IMR-90 (cell line): ENCODE measurements around the gene PIGU.

Source experiments
- ELK1 ChIP-seq: fragments of 150-350 bp; IDR thresholded peaks from 2 replicates; pipeline ENCODE4 v1.6.1; 2016; ENCODE audit warnings: low read depth, mild to moderate bottlenecking, low read length, moderate library complexity, borderline replicate concordance
- MAZ ChIP-seq: IDR thresholded peaks from 2 replicates; pipeline ENCODE4 v1.6.1; 2012; ENCODE audit warnings: low read depth, mild to moderate bottlenecking, low read length, improper control_type of control experiment, moderate library complexity, borderline replicate concordance
- POLR2A ChIP-seq: IDR thresholded peaks from 2 replicates; pipeline ENCODE4 v1.6.1; 2012; ENCODE audit warnings: mild to moderate bottlenecking, low read depth, low read length
- TF ChIP-seq, protein P1 (sequence below): conservative IDR thresholded peaks from 2 replicates; pipeline ENCODE4 v1.5.1; 2012; ENCODE audit warnings: mild to moderate bottlenecking, low read depth, low read length, improper control_type of control experiment

- TF ChIP-seq, protein P1, sequence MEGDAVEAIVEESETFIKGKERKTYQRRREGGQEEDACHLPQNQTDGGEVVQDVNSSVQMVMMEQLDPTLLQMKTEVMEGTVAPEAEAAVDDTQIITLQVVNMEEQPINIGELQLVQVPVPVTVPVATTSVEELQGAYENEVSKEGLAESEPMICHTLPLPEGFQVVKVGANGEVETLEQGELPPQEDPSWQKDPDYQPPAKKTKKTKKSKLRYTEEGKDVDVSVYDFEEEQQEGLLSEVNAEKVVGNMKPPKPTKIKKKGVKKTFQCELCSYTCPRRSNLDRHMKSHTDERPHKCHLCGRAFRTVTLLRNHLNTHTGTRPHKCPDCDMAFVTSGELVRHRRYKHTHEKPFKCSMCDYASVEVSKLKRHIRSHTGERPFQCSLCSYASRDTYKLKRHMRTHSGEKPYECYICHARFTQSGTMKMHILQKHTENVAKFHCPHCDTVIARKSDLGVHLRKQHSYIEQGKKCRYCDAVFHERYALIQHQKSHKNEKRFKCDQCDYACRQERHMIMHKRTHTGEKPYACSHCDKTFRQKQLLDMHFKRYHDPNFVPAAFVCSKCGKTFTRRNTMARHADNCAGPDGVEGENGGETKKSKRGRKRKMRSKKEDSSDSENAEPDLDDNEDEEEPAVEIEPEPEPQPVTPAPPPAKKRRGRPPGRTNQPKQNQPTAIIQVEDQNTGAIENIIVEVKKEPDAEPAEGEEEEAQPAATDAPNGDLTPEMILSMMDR, result no peak
- TF ChIP-seq ELK1 (no peak), POLR2A (no peak), MAZ (no peak)
These were observed 146.6 kb downstream of the PIGU start for GRCh38 chr20:34530342-34530741.
